HG03354 (cell line): ENCODE results near the gene TEX51.

Experiments used
- ATAC-seq: cut with Tn5 transposase; IDR thresholded peaks from one replicate; pipeline ENCODE4 v1.9.1; 2021; ENCODE audit warnings: mild to moderate bottlenecking; ENCODE audit not compliant: unreplicated experiment, poor library complexity, severe bottlenecking

TEX51 gene

GRCh38 chr2:126898636-126899035, at the start of gene TEX51:
Gene TEX51 (plus strand): TSS chr2:126898890. CDS start chr2:126898919, 29 bp downstream.
- ATAC-seq: no peak

DNA sequence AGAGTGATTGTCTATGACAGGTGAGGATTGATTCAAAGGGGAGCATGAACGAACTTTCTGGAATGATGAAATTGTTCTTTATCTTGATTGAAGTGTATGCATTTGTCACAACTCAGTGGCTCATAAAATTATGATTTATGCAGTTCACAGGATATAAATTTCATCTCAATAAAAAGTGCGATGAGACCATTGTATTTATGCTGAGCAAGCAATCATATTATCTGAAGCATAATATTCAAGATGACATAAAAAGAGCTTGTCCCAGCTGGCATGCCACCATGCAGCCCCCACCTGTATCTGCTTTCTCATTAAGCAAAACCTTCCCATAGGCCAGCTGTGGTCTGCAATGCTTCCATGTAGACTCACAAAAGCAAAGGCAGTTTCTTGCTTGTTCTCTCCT, 49.6 kb upstream of the TEX51 start:
- no peak for ATAC-seq

GRCh38 chr2:126849486-126849885, 49.2 kb upstream of the TEX51 start:
- ATAC-seq: no peak

DNA sequence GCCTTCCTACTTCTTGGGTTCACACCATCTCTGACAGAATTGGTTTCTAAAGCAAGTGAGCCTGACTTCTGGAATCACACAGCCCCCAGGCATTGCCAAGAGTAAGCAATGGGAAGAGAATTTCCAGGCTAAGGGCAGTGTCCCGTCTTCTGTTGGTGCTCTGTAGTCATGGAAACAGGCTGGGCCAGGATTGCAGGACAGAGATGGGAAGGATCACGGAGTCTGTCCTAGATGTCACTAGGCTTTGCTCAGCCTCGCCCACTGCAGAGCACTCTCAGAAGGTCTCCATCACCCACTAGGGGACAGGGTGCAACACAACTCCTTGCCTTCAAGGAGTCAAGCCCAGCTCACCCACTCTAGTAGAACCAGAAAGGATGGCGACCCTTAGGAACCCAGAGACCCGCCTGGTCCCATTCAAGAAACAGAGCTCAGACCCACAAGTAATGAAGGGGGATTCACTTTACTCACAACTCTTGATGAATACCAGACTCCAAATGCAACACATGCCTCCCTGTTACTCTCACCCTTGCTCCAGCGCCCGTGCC, 48.6 kb upstream of the TEX51 start:
- no peak for ATAC-seq

- ATAC-seq: no peak
Observed at GRCh38 chr2:126850940-126851339, 47.8 kb upstream of the TEX51 start.

DNA sequence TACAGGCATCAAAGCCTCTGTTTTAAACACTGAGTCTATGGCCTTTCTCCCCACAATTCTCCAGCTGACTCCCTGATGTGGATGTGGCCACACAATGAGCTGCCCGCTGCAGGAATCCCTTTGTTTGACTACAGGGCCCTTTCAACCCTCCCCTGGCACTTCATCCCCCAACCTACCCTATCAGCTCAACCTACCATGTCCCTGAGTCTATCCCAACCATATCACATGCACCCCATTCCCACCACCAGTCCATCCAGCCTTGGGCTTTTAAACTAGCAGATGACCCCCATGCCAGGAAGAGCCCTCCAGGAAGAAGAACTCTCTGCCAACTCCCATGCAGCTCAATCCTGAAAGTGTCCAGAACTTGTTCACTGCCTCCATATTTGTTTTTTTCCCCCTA, 46.9 kb upstream of the TEX51 start:
- no peak for ATAC-seq

DNA sequence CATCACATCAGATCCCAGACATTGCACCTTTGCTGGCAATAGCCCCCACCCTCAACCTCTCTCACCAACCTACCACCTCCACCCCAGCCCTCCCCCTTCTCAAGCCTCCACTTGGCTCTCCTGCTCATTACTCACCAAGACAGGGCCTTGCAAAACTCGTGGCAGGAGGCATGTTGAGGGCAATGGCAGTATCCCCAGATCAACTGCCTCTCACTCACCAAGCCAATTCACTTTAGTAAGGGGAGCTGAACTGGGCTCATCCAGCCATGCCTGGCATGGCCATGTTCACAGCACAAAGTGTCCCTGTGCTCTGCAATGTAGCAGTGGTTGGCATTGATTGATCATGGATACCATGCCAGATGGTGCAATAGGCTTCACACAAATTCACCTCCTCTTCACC, 46.3 kb upstream of the TEX51 start:
- no peak for ATAC-seq

GRCh38 chr2:126855606-126856005, 43.1 kb upstream of the TEX51 start:
- ATAC-seq: no peak

DNA sequence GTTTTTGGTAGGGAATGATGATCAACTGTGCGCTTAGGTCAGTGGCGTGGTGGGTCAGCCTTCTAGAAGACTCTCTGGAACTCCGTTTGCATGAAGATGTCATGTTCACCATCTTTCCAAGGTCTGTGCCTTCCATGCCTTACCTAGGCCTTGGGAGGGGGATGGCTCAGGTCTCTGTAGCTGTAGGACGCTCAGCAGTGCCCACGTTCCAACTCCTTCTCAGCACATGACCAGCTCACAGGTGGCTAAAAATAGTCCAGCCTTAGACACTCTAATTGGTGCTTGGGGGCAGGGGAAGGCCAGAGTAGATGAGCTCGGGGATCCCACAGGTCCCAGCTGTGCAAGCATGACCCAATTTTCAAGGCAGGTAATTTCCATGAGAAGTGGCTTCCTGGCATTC, 42.3 kb upstream of the TEX51 start:
- no peak for ATAC-seq

DNA sequence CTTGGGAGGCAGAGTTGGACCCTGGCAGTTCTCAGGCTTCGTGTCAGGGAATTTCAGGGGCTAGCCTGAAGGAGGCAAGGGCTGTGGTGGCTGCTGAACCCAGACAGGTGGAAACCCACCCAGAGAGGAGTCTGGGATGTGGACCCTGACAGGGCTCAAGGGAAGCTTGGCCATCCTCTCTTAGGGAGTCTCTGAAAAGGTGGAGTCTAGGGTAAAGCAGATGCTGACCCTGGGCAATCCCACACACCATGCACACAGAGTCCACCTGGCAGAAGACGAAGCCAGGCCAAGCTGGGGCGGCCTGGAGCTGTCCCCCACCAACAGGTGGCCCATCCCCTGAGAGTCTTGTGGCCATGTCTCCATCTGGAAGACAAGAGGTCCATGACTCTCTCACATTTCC, 41.2 kb upstream of the TEX51 start:
- no peak for ATAC-seq

GRCh38 chr2:126858013-126858412, 40.7 kb upstream of the TEX51 start:
- no peak for ATAC-seq

DNA sequence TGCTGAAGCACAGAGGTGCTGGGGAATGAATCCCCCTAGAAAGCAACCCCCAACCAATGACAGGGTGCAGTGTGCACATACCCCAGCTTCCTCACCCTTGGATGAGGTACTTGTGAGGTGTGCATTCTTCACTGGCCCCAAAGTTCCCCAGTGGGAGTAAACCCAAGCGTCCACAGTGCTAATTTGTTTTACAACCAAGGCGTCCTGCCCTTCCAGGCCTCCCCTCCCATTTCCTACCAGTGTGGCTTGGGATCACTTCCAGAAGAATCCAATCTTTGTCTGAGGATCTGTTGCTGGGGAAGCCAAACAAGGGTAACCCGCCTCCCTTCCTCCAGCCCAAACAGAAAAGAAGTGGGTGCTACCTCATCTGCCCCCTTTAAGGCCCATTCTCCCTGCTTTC, 40.3 kb upstream of the TEX51 start:
- no peak for ATAC-seq

DNA sequence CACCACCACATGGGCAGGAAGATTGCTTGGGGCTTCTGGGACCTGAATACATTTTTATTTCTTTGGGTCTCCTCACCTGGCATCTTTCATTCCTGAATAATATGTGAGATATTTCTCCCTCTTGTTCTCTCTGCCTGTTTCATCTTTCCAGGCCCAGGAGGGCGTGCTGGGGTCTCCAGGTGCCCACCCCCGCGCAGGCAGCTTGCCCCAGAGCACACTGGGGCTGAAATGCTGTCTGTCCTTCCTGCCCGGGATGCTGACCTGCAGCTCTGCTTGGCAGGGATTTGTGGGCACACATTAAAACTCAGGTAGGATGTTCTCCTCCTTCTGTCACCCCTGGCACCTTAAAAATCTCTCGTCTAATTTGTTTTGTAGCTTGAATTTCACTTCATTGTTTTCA, 39.7 kb upstream of the TEX51 start:
- no peak for ATAC-seq

- no peak for ATAC-seq
Observed at GRCh38 chr2:126859631-126860030, 39.1 kb upstream of the TEX51 start.

DNA sequence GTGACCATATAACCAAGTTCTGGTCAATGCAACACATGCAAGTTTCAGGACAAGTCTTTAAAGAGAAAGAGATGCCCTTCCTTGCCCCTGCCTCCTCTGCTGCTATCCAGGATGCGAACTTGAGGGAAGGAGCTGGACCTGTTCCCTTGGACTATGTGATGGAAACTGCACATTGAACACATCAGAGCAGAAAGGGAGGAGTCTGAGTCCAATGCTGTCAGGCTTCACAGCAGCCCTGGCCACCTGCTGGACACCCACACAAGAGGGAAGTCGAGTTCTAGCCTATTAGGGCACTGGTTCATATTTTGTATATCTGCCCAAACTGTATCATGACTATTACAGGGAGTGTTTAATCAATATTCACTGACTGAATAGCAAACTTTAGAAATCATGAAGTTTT, 38.3 kb upstream of the TEX51 start:
- ATAC-seq: no peak

DNA sequence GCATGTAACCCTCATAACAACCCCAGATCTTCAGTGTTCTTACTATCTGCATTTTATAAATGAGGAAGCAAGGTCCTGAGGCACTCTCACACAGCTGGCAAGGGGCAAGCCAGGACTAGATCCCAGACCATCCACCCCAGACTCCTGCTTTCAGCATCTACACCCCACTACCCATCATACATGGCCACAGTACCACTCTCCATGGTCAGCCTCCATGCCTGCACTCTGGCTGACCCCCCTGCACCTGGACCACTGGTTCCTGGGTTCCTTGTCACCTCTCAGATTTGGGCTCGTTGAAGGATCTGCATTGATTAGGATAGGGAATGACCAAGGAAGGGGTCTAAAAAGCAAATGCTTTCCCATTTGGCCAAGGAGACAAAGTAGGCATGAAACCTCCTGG, 36.0 kb upstream of the TEX51 start:
- ATAC-seq: no peak

DNA sequence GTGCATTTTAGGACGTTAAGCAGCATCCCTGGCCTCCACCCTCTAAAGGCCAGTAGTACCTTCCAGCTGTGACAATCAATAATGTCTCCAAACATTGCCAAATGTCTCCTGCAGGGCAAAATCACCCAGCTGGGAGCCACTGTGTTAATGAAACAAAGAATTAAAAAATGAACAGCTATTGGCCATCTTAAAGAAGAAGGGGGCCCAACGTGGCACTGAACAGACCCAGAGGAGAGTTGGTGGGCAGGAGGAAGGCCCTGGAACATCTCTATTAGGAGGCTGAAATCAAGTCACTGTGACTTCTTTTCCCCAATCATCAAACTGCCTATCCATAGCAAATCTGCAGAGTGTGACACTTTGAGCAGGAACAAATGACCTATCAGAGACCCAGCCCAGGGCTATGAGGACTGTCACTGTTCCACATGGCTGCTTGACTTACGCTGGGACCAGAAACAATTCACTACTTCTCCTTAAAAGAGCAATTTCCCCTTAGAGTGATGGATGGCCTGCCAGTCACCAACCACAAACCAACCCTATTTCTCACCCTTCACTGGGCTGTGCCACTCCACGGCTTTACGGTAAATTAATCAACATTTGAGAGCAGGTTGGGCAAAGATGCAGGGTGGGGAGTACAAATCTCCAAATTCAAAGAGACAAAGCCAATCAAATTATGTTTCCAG, 35.2 kb upstream of the TEX51 start:
- ATAC-seq: peak; percentile 68

DNA sequence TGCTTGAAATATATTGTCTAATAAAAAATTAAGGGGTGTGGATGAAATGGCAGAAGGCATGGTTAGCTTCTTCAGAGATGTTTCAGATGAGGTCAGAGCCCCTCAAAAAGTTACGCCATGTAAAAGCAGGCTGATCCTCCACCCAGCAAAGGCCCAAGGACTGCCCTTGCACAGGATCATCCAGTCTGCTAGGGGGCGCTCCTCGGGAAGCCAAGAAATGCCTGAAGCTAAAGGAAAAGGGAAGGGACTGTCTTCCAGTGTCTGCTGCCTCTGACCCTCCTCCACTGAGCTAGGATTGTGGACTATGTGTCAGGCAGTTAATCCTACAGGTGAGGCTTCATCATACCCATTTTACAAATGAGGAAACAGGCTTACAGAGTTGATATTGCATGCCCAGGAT, 33.8 kb upstream of the TEX51 start:
- ATAC-seq: no peak

DNA sequence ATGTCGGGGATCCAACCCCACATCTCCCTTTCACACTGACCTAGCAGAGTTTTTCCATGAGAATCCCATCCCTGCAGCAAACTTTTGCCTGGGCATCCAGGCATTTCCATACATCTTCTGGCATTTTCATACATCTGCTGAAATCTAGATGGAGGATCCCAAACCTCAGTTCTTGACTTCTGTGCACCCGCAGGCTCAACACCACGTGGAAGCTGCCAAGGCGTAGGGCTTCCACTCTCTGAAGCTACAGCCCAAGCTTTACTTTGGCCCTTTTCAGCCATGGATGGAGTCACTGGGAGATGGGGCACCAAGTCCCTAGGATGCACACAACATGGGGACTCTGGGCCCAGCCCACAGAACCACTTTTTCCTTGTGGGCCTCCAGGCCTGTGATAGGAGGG, 32.2 kb upstream of the TEX51 start:
- no peak for ATAC-seq

- ATAC-seq: no peak
Observed at GRCh38 chr2:126874961-126875360, 23.7 kb upstream of the TEX51 start.

DNA sequence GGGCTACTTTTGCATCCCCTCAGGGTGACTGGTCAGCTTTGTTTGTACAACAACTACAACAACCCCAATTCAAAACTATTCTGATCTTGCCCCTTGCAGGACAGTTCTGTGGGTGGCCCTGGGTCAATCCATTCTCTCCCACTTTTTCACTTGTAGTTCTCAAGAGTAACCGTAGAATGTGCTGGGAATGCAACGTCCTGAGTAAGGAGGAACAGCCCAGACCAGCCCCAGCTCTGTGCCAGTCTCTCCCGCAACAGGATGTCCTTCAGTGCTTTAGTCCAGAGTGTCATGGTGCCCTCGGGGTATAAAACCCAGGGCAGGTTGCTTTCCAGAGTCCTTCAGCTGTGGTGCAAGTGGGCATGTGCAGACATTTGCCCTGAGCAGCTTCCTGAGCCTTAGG, 22.1 kb upstream of the TEX51 start:
- ATAC-seq: no peak

GRCh38 chr2:126877041-126877440, 21.6 kb upstream of the TEX51 start:
- ATAC-seq: no peak
